ENCODE results near the gene SLC17A1.

- TF ChIP-seq POLR2AphosphoS5 (IDR thresholded peaks at IDR 0.05) (no peak), CTCF (IDR thresholded peaks at IDR 0.05) (no peak)
Observed at GRCh38 chr6:25842526-25842925, 10.7 kb upstream of the SLC17A1 start.
